ENCODE results near the gene ATG2B. TPM values are rescaled to one million over a fixed set of nuclear protein-coding genes. Genes with fewer than 3 reads are reported as not detected.

Gene ATG2B, protein sequence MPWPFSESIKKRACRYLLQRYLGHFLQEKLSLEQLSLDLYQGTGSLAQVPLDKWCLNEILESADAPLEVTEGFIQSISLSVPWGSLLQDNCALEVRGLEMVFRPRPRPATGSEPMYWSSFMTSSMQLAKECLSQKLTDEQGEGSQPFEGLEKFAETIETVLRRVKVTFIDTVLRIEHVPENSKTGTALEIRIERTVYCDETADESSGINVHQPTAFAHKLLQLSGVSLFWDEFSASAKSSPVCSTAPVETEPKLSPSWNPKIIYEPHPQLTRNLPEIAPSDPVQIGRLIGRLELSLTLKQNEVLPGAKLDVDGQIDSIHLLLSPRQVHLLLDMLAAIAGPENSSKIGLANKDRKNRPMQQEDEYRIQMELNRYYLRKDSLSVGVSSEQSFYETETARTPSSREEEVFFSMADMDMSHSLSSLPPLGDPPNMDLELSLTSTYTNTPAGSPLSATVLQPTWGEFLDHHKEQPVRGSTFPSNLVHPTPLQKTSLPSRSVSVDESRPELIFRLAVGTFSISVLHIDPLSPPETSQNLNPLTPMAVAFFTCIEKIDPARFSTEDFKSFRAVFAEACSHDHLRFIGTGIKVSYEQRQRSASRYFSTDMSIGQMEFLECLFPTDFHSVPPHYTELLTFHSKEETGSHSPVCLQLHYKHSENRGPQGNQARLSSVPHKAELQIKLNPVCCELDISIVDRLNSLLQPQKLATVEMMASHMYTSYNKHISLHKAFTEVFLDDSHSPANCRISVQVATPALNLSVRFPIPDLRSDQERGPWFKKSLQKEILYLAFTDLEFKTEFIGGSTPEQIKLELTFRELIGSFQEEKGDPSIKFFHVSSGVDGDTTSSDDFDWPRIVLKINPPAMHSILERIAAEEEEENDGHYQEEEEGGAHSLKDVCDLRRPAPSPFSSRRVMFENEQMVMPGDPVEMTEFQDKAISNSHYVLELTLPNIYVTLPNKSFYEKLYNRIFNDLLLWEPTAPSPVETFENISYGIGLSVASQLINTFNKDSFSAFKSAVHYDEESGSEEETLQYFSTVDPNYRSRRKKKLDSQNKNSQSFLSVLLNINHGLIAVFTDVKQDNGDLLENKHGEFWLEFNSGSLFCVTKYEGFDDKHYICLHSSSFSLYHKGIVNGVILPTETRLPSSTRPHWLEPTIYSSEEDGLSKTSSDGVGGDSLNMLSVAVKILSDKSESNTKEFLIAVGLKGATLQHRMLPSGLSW (N-terminal part only)
- 10 to 100 TPM; 28.4 to 37.8 TPM for total RNA-seq
- polyA plus RNA-seq: 1 to 10 TPM; 1.0 to 3.3 TPM

DNA sequence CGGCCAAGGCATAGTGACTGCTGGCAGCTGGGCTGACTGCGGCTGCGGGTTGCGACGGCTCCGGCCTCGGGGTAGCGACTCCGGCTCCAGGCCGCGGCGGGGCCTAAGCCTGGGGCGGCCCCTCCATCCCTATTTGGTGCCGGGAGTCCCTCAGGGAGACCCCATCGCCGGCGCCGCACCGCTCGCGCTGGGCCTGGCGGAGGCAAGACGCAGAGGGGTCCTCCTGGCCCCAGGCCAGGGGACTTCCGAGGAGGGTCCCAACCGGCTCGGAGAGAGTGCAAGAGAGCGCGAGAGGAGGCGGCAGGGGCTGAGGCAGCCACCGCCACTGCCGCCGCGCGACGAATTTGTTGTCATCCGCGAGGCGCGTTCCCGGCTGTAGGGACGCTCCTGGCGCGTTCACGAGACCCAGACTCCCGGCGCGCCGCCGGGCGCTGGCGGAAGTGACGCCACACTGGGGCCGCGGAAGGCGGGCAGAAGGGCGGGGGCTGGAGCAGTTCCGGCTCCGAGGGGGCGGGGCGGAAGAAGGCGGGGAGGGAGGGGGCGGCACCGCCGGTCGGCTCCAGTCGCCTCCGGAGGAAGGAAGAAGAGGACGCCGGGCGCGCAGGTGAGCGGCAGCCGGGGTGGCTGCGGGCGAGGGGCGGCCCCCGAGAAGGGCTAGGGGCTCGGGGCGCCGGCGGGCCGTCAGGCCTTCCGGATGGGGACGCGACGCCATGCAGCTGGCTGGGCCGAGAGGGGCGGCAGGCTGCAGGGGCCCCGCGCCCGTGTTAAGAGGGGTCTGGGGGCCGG is at the start of gene ATG2B, which contains the start of gene GSKIP:
Gene ATG2B (minus strand): TSS at position 377 of the 786 bp plus-strand sequence. CDS start 365 bp downstream, at position 12.
Gene GSKIP (plus strand): TSS at position 562 of the 786 bp plus-strand sequence. CDS start 18,722 bp downstream, outside the sequence.
- DNase-seq: peak; percentile 95 to 99 (median 97)
- Histone ChIP-seq H3K27ac (ENCODE audit: low read depth, low read length) (peak within 1 kb of the TSS; percentile 97), H3K4me3 (ENCODE audit: low read length in 2 of 2) (peak within 1 kb of the TSS; percentile 82 to 92), H3K9me3 (ENCODE audit: control insufficient read depth in 1 of 2, low read length in 2 of 2) (no peaks in the 10 kb centered on the region), H3K4me1 (ENCODE audit: insufficient read depth, low read length) (peaks cover 46% of the 10 kb centered on the region), H3K27me3 (ENCODE audit: insufficient read depth, low read length) (no peaks in the 10 kb centered on the region), H3K36me3 (ENCODE audit: insufficient read depth, low read length) (no peaks in the 10 kb centered on the region)
- intact Hi-C loops (cut with micrococcal nuclease): loop anchor here (1.0 kb wide), 4 partner anchors 28 to 829 kb away; partner anchors contain the start of gene PAPOLA
- Mint-ChIP-seq H3K4me3 (peak within 1 kb of the TSS; percentile 83 to 95 (median 92)), H3K27me3 (no peaks in the 10 kb centered on the region), H3K9me3 (no peaks in the 10 kb centered on the region), H3K4me1 (peaks cover 36 to 59% (median 49%) of the 10 kb centered on the region in 4 donors), H3K36me3 (peaks cover 5 to 9% of the 10 kb centered on the region in 2 donors), H3K27ac (peak within 1 kb of the TSS; percentile 84 to 97 (median 94))
- ChIA-PET POLR2A (ENCODE audit: partially characterized antibody) (interaction anchor here (1.2 to 2.8 kb wide), 3 partner anchors 13 to 29 kb away, joined by 3 to 31 read pairs (median 5); partner anchors contain the start of gene AK7), CTCF (ENCODE audit: partially characterized antibody) (interaction anchor here (1.3 kb wide), 1 partner anchor 27 kb away, joined by 3 read pairs; no protein-coding TSS in a partner anchor)

DNA sequence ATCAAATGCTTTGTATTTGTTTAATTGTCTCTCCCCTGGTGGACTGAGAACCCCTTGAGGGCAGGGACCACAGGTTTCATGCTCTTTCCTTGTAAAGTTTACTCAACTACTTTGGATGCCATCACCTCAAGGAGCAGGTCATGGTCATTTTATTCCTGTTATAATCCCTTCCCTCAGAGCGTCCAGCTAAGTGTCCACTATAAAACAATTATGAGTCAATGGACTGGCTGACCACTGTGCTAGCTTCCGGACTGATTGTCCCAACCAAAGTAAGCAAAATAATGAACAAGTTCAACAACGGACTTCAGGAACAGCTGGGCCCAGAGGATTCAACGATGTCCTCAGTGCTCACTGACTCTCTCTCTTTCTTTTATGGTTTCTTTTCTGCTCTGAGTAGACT is 47.0 kb upstream of the ATG2B start:
- intact Hi-C loops (cut with micrococcal nuclease): no loop called here
- H3K4me3 Mint-ChIP-seq: no peak overlapping the region
- no peaks in the 10 kb centered on the region for H3K27me3 ChIP-seq (ENCODE audit: insufficient read depth, low read length)
- H3K9me3 Mint-ChIP-seq: no peaks in the 10 kb centered on the region
- peaks cover 0 to 6% of the 10 kb centered on the region in 2 donors for H3K27me3 Mint-ChIP-seq
- no peaks in the 10 kb centered on the region for H3K36me3 Mint-ChIP-seq
- no peak for DNase-seq
- H3K4me1 ChIP-seq (ENCODE audit: insufficient read depth, low read length): no peaks in the 10 kb centered on the region
- no peak overlapping the region for H3K4me3 ChIP-seq (ENCODE audit: low read length in 2 of 2)
- no peaks in the 10 kb centered on the region for H3K9me3 ChIP-seq (ENCODE audit: control insufficient read depth in 1 of 2, low read length in 2 of 2)
- H3K27ac ChIP-seq (ENCODE audit: low read depth, low read length): no peak overlapping the region
- H3K27ac Mint-ChIP-seq: no peak overlapping the region
- H3K36me3 ChIP-seq (ENCODE audit: insufficient read depth, low read length): no peaks in the 10 kb centered on the region
- POLR2A ChIA-PET (ENCODE audit: partially characterized antibody): no interaction called here
- CTCF ChIA-PET (ENCODE audit: partially characterized antibody): no interaction called here
- H3K4me1 Mint-ChIP-seq: no peaks in the 10 kb centered on the region

DNA sequence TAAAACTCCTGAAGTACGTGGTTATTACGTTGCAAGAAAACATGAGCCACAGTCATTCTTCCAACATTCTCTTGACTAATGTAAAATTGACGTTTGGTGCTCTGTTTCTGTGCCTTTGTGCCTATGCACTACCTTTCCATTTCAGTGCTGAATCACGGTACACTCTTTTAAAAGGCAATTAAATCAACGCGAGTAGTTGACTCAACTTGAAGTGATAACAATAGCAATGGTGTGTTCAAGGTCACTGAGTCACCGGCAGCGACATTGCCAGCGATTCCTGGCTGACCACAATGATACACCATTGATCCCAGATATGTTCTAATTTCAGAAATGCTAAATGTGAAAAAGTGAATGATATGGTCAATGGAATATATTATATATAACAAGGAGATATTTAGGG is 46.6 kb upstream of the ATG2B start:
- H3K4me1 Mint-ChIP-seq: no peaks in the 10 kb centered on the region
- Histone ChIP-seq H3K4me3 (ENCODE audit: low read length in 2 of 2) (no peak overlapping the region), H3K27me3 (ENCODE audit: insufficient read depth, low read length) (no peaks in the 10 kb centered on the region), H3K9me3 (ENCODE audit: control insufficient read depth in 1 of 2, low read length in 2 of 2) (no peaks in the 10 kb centered on the region), H3K4me1 (ENCODE audit: insufficient read depth, low read length) (no peaks in the 10 kb centered on the region), H3K27ac (ENCODE audit: low read depth, low read length) (no peak overlapping the region), H3K36me3 (ENCODE audit: insufficient read depth, low read length) (no peaks in the 10 kb centered on the region)
- H3K36me3 Mint-ChIP-seq: no peaks in the 10 kb centered on the region
- intact Hi-C loops (cut with micrococcal nuclease): no loop called here
- no peak for DNase-seq
- no peak overlapping the region for H3K4me3 Mint-ChIP-seq
- no peak overlapping the region for H3K27ac Mint-ChIP-seq
- H3K9me3 Mint-ChIP-seq: no peaks in the 10 kb centered on the region
- peaks cover 0 to 6% of the 10 kb centered on the region in 2 donors for H3K27me3 Mint-ChIP-seq
- POLR2A ChIA-PET (ENCODE audit: partially characterized antibody): no interaction called here
- CTCF ChIA-PET (ENCODE audit: partially characterized antibody): no interaction called here

DNA sequence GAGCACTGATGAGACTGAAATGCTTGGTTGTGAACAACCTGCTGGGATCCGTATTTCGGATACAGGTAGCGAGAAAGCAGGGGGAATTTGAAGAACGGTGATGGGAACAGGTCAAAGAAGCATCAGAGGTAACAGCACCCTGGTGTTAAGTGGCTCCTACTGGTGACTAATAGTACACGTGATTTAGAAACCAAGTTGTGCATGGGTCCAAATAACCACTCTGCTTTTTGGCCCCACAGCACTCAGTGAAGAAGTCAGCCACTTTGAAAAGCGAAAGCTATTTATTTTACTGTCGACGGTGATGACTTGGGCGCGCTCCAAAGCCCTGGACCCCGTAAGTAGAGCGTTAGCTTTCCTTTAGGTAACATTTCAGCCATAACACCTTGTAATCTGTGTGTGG is 45.5 kb upstream of the ATG2B start:
- Histone ChIP-seq H3K27ac (ENCODE audit: low read depth, low read length) (no peak overlapping the region), H3K4me3 (ENCODE audit: low read length in 2 of 2) (no peak overlapping the region), H3K9me3 (ENCODE audit: control insufficient read depth in 1 of 2, low read length in 2 of 2) (no peaks in the 10 kb centered on the region), H3K27me3 (ENCODE audit: insufficient read depth, low read length) (no peaks in the 10 kb centered on the region), H3K36me3 (ENCODE audit: insufficient read depth, low read length) (no peaks in the 10 kb centered on the region), H3K4me1 (ENCODE audit: insufficient read depth, low read length) (no peaks in the 10 kb centered on the region)
- Mint-ChIP-seq H3K27me3 (peaks cover 0 to 5% of the 10 kb centered on the region in 2 donors), H3K36me3 (no peaks in the 10 kb centered on the region), H3K4me3 (no peak overlapping the region), H3K4me1 (no peaks in the 10 kb centered on the region), H3K9me3 (no peaks in the 10 kb centered on the region), H3K27ac (no peak overlapping the region)
- no peak for DNase-seq
- CTCF ChIA-PET (ENCODE audit: partially characterized antibody): no interaction called here
- intact Hi-C loops (cut with micrococcal nuclease): no loop called here
- POLR2A ChIA-PET (ENCODE audit: partially characterized antibody): no interaction called here

DNA sequence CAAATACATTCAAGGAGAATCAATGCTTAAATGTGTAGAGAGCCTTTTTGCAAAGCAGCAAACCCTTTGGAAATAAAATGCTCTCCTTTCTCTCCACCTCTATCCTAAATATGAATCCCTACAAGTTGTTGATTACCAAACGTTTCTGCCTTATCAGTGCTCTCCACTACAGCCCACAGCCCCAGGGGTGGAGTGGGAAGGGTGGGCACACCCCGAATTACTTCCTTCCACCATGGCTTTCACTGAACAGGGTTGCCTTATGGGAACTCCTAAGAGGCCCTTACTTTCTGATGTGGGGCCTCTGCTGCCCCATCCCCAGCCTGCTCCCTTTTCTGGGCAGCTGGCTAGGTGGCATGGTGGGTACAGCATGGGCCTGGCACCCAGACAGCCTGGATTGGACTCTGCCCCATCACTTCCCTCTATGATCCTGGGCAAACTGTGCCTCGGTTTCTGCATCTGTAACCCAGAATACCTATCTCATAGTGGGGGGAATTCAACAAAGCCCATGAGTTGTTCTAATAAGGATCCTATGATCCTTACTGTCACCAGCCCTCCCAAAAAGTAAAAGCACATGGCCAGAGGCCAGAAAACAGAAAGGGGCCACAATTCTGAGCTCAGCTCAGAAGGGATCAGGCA is 44.9 kb upstream of the ATG2B start:
- no peaks in the 10 kb centered on the region for H3K9me3 Mint-ChIP-seq
- H3K4me3 ChIP-seq (ENCODE audit: low read length in 2 of 2): no peak overlapping the region
- H3K4me1 ChIP-seq (ENCODE audit: insufficient read depth, low read length): no peaks in the 10 kb centered on the region
- ChIA-PET CTCF (ENCODE audit: partially characterized antibody) (no interaction called here), POLR2A (ENCODE audit: partially characterized antibody) (no interaction called here)
- H3K27ac ChIP-seq (ENCODE audit: low read depth, low read length): no peak overlapping the region
- no peaks in the 10 kb centered on the region for H3K36me3 Mint-ChIP-seq
- no peak overlapping the region for H3K4me3 Mint-ChIP-seq
- no peaks in the 10 kb centered on the region for H3K4me1 Mint-ChIP-seq
- H3K9me3 ChIP-seq (ENCODE audit: control insufficient read depth in 1 of 2, low read length in 2 of 2): no peaks in the 10 kb centered on the region
- peak overlapping the region in 1 of 7 donors; percentile 25 for H3K27ac Mint-ChIP-seq
- intact Hi-C loops (cut with micrococcal nuclease): no loop called here
- H3K27me3 Mint-ChIP-seq: peaks cover 0 to 3% of the 10 kb centered on the region in 2 donors
- H3K36me3 ChIP-seq (ENCODE audit: insufficient read depth, low read length): no peaks in the 10 kb centered on the region
- no peak for DNase-seq
- H3K27me3 ChIP-seq (ENCODE audit: insufficient read depth, low read length): no peaks in the 10 kb centered on the region

DNA sequence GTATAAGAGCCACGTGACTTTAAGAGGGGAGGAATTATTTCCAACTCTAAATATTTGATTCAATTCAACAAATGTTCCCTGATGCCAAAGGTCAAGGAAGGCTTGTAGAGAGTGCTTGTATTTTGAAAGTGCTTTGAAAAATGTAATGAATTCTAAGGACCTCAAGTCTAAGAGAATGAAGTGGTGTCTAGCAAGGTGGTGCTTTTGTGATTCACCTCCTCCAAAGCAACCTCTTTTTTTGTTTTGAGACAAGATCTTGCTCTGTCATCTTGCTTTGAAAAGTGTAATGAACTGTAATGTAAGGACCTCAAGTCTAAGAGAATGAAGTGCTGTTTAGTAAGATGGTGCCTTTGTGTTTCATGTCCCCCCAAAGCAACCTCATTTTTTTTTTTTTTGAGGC is 42.5 kb upstream of the ATG2B start:
- H3K4me1 Mint-ChIP-seq: no peaks in the 10 kb centered on the region
- H3K27ac ChIP-seq (ENCODE audit: low read depth, low read length): no peak overlapping the region
- no peaks in the 10 kb centered on the region for H3K36me3 Mint-ChIP-seq
- ChIA-PET CTCF (ENCODE audit: partially characterized antibody) (no interaction called here), POLR2A (ENCODE audit: partially characterized antibody) (no interaction called here)
- H3K36me3 ChIP-seq (ENCODE audit: insufficient read depth, low read length): no peaks in the 10 kb centered on the region
- H3K27me3 Mint-ChIP-seq: peaks cover 0 to 4% of the 10 kb centered on the region in 2 donors
- H3K9me3 ChIP-seq (ENCODE audit: control insufficient read depth in 1 of 2, low read length in 2 of 2): no peaks in the 10 kb centered on the region
- intact Hi-C loops (cut with micrococcal nuclease): no loop called here
- H3K4me1 ChIP-seq (ENCODE audit: insufficient read depth, low read length): no peaks in the 10 kb centered on the region
- H3K4me3 Mint-ChIP-seq: no peak overlapping the region
- H3K4me3 ChIP-seq (ENCODE audit: low read length in 2 of 2): no peak overlapping the region
- no peak for DNase-seq
- H3K27me3 ChIP-seq (ENCODE audit: insufficient read depth, low read length): no peaks in the 10 kb centered on the region
- no peak overlapping the region for H3K27ac Mint-ChIP-seq
- H3K9me3 Mint-ChIP-seq: no peaks in the 10 kb centered on the region
